HG03139 (cell line): ENCODE results near the gene GUCA1A.
"Not testable (repeated sequence)": the region's sequence is repeated elsewhere in the genome, so short reads cannot be mapped to it uniquely, and the experiment has no call there.

Experiments
- ATAC-seq: cut with Tn5 transposase; IDR thresholded peaks from one replicate; pipeline ENCODE4 v1.9.1; 2021; ENCODE audit not compliant: unreplicated experiment

GUCA1A gene

GRCh38 chr6:42171813-42172581 lies 1.2 kb upstream of the GUCA1A start:
- ATAC-seq: no peak

GRCh38 chr6:42175860-42176259 lies 2.7 kb downstream of the GUCA1A start:
- ATAC-seq: no peak

GRCh38 chr6:42176981-42177380 lies 3.8 kb downstream of the GUCA1A start:
- no peak for ATAC-seq

- no peak for ATAC-seq
Observed at GRCh38 chr6:42177514-42178364, 4.6 kb downstream of the GUCA1A start.

- ATAC-seq: no peak
Observed at GRCh38 chr6:42179261-42179944, 6.2 kb downstream of the GUCA1A start.

- ATAC-seq: no peak
Observed at GRCh38 chr6:42179945-42180313, 6.8 kb downstream of the GUCA1A start.

- no peak for ATAC-seq
Observed at GRCh38 chr6:42182101-42182500, 8.9 kb downstream of the GUCA1A start.

GRCh38 chr6:42184475-42184874 lies 11.3 kb downstream of the GUCA1A start:
- ATAC-seq: no peak

GRCh38 chr6:42185597-42185996 lies 12.4 kb downstream of the GUCA1A start:
- no peak for ATAC-seq

- ATAC-seq: no peak
Observed at GRCh38 chr6:42188406-42188805, 15.2 kb downstream of the GUCA1A start.

- no peak for ATAC-seq
Observed at GRCh38 chr6:42190554-42191183, 17.5 kb downstream of the GUCA1A start.

GRCh38 chr6:42192385-42192784 lies 19.2 kb downstream of the GUCA1A start:
- not testable (repeated sequence) for ATAC-seq

- no peak for ATAC-seq
Observed at GRCh38 chr6:42193491-42193894, 20.3 kb downstream of the GUCA1A start.

GRCh38 chr6:42194056-42194455 lies 20.9 kb downstream of the GUCA1A start:
- ATAC-seq: no peak

GRCh38 chr6:42195415-42195814 lies 22.3 kb downstream of the GUCA1A start:
- ATAC-seq: no peak

- ATAC-seq: no peak
Observed at GRCh38 chr6:42197555-42198362, 24.6 kb downstream of the GUCA1A start.

GRCh38 chr6:42199106-42199981 lies 26.2 kb downstream of the GUCA1A start:
- no peak for ATAC-seq

- ATAC-seq: no peak
Observed at GRCh38 chr6:42200035-42200434, 26.9 kb downstream of the GUCA1A start.

GRCh38 chr6:42201382-42201781 lies 28.2 kb downstream of the GUCA1A start:
- no peak for ATAC-seq
